ENCODE results near the gene MRPL58.
A peak's percentile ranks its signal among the peaks of the same experiment; 100 is the strongest.

The MRPL58 gene

DNA sequence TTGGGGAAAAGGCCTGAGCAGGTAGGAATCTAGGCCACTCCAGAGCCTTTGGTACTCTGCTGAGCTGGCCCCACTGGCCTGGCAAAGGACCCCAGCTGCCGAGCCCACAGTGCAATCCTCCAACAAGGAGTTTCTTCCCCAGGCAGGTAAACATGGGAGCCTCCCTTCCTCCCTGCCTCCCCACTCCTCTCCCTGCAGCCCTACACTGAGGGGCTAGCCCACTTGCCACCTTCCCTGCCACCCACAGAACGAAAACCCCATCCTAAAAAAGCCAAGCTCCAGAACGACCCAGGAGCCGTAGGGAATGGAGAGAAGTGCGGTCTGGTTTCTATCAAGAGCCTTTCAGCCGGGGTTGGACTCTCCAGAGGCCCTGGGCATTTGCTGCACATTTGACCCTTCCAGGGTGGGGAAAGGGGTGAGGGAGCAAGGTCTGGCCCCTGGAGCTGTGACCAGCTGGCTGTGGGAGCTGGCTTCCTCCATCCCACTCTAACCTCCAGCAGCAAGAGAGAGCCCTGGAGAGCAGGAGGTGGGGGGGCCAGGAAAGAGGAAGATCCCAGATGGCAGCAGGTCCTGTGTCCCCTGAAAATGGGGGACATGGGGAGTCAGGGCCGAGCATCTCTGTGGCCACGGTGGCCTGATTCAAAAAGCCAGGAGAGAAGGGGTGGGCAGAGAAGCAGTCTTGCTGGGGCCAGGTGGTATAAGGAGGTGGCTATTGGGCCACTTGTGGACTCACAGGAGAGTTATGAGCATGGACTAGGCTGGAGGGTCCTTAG, 41.2 kb upstream of the MRPL58 start:
- POLR2A ChIA-PET: interaction anchor here (0.6 to 5.4 kb wide), 14 partner anchors 10 to 291 kb away, joined by 3 to 50 read pairs (median 6); partner anchors contain the start of genes CDR2L, FDXR, GGA3 and MRPL58

DNA sequence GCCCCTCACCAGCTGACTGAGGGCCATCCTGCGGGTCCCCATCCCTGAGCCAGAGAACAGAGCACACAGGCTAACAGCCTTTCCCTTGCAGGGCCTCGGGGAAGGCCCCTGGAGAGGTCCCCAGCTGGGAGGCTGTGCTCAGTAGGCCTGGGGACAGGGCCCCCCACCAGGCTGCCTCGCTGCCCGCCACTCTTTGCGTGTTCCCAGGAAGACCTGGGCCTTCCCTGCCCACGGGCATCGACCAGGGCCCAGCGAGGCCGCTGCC, 40.7 kb upstream of the MRPL58 start:
- Histone ChIP-seq H3K36me3 (ENCODE audit: control insufficient read depth in 2 of 2, insufficient read depth in 1 of 2, low read length in 2 of 2) (no peaks in the 10 kb centered on the region), H3K9me3 (ENCODE audit: control insufficient read depth, insufficient read depth, low read depth, low read length) (no peaks in the 10 kb centered on the region), H3K4me3 (ENCODE audit: low read depth, low read length) (peak overlapping the region; percentile 74), H3K27ac (ENCODE audit: extremely low read depth, low read depth, low read length) (peak overlapping the region; percentile 16; the same call in 1 of the 2 replicates), H3K4me1 (ENCODE audit: control insufficient read depth, insufficient read depth, low read length) (peaks cover 4% of the 10 kb centered on the region; the same call in 1 of the 2 replicates)
- ChIA-PET POLR2A (interaction anchor here (0.6 to 5.4 kb wide), 15 partner anchors 11 to 290 kb away, joined by 3 to 50 read pairs (median 5); partner anchors contain the start of genes CDR2L, FDXR, GGA3 and MRPL58), CTCF (interaction anchor here (0.7 to 4.2 kb wide), 4 partner anchors 10 to 200 kb away, joined by 3 to 42 read pairs (median 5); no protein-coding TSS in a partner anchor)
- TF ChIP-seq ZNF175 (tag by site-specific recombination; IDR thresholded peaks at IDR 0.05): no peak
- TF ChIP-seq ZNF423 (tag by site-specific recombination; IDR thresholded peaks at IDR 0.05): peak; percentile 59; the same call in 1 of the 2 replicates
- TF ChIP-seq ZNF76 (tag by site-specific recombination; IDR thresholded peaks at IDR 0.05; ENCODE audit: borderline replicate concordance, low read depth): no peak
- TF ChIP-seq, protein P1, sequence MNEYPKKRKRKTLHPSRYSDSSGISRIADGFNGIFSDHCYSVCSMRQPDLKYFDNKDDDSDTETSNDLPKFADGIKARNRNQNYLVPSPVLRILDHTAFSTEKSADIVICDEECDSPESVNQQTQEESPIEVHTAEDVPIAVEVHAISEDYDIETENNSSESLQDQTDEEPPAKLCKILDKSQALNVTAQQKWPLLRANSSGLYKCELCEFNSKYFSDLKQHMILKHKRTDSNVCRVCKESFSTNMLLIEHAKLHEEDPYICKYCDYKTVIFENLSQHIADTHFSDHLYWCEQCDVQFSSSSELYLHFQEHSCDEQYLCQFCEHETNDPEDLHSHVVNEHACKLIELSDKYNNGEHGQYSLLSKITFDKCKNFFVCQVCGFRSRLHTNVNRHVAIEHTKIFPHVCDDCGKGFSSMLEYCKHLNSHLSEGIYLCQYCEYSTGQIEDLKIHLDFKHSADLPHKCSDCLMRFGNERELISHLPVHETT (tag by site-specific recombination; IDR thresholded peaks at IDR 0.05): no peak
- TF ChIP-seq TRIM28 (IDR thresholded peaks at IDR 0.05; ENCODE audit: borderline replicate concordance, low read length): no peak
- TF ChIP-seq, protein P2, sequence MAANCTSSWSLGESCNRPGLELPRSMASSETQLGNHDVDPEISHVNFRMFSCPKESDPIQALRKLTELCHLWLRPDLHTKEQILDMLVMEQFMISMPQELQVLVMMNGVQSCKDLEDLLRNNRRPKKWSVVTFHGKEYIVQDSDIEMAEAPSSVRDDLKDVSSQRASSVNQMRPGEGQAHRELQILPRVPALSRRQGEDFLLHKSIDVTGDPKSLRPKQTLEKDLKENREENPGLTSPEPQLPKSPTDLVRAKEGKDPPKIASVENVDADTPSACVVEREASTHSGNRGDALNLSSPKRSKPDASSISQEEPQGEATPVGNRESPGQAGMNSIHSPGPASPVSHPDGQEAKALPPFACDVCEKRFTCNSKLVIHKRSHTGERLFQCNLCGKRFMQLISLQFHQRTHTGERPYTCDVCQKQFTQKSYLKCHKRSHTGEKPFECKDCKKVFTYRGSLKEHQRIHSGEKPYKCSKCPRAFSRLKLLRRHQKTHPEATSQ (tag by site-specific recombination; IDR thresholded peaks at IDR 0.05): no peak
- TF ChIP-seq ZIC2 (tag by site-specific recombination; IDR thresholded peaks at IDR 0.05): peak; percentile 95
- no peak for TF ChIP-seq ZNF169 (tag by site-specific recombination; IDR thresholded peaks at IDR 0.05)

More for the DNA sequence above, 41.2 kb upstream of the MRPL58 start:
- Histone ChIP-seq H3K27ac (ENCODE audit: extremely low read depth, low read depth, low read length) (peak overlapping the region; percentile 16; the same call in 1 of the 2 replicates), H3K36me3 (ENCODE audit: control insufficient read depth in 2 of 2, insufficient read depth in 1 of 2, low read length in 2 of 2) (no peaks in the 10 kb centered on the region), H3K9me3 (ENCODE audit: control insufficient read depth, insufficient read depth, low read depth, low read length) (no peaks in the 10 kb centered on the region), H3K4me3 (ENCODE audit: low read depth, low read length) (peak overlapping the region; percentile 74), H3K4me1 (ENCODE audit: control insufficient read depth, insufficient read depth, low read length) (peaks cover 4% of the 10 kb centered on the region; the same call in 1 of the 2 replicates)
- TF ChIP-seq, protein P3, sequence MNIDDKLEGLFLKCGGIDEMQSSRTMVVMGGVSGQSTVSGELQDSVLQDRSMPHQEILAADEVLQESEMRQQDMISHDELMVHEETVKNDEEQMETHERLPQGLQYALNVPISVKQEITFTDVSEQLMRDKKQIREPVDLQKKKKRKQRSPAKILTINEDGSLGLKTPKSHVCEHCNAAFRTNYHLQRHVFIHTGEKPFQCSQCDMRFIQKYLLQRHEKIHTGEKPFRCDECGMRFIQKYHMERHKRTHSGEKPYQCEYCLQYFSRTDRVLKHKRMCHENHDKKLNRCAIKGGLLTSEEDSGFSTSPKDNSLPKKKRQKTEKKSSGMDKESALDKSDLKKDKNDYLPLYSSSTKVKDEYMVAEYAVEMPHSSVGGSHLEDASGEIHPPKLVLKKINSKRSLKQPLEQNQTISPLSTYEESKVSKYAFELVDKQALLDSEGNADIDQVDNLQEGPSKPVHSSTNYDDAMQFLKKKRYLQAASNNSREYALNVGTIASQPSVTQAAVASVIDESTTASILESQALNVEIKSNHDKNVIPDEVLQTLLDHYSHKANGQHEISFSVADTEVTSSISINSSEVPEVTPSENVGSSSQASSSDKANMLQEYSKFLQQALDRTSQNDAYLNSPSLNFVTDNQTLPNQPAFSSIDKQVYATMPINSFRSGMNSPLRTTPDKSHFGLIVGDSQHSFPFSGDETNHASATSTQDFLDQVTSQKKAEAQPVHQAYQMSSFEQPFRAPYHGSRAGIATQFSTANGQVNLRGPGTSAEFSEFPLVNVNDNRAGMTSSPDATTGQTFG (tag by site-specific recombination; IDR thresholded peaks at IDR 0.05; ENCODE audit: borderline replicate concordance): no peak
- no peak; the same call in 1 of the 2 replicates for TF ChIP-seq EGR2 (tag by site-specific recombination; IDR thresholded peaks at IDR 0.05; ENCODE audit: low read depth)
- peak; percentile 36; the same call in 1 of the 2 replicates for TF ChIP-seq WT1 (tag by site-specific recombination; IDR thresholded peaks at IDR 0.05)
- TF ChIP-seq ZNF274 (IDR thresholded peaks at IDR 0.05; ENCODE audit: low read length): no peak
- TF ChIP-seq ZNF274 (tag by site-specific recombination; IDR thresholded peaks at IDR 0.05; ENCODE audit: borderline replicate concordance): no peak
- TF ChIP-seq, protein P4, sequence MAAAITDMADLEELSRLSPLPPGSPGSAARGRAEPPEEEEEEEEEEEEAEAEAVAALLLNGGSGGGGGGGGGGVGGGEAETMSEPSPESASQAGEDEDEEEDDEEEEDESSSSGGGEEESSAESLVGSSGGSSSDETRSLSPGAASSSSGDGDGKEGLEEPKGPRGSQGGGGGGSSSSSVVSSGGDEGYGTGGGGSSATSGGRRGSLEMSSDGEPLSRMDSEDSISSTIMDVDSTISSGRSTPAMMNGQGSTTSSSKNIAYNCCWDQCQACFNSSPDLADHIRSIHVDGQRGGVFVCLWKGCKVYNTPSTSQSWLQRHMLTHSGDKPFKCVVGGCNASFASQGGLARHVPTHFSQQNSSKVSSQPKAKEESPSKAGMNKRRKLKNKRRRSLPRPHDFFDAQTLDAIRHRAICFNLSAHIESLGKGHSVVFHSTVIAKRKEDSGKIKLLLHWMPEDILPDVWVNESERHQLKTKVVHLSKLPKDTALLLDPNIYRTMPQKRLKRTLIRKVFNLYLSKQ (tag by site-specific recombination; IDR thresholded peaks at IDR 0.05; ENCODE audit: borderline replicate concordance): no peak
- no peak for TF ChIP-seq ZFP41 (tag by site-specific recombination; IDR thresholded peaks at IDR 0.05; ENCODE audit: borderline replicate concordance)
- peak; percentile 62 for TF ChIP-seq ZBTB17 (tag by site-specific recombination; IDR thresholded peaks at IDR 0.05)
- no peak for TF ChIP-seq ZNF585B (tag by site-specific recombination; IDR thresholded peaks at IDR 0.05)
- TF ChIP-seq KLF7 (tag by site-specific recombination; IDR thresholded peaks at IDR 0.05; ENCODE audit: borderline replicate concordance): no peak
- TF ChIP-seq HOXC10 (CRISPR knock-in tag; IDR thresholded peaks at IDR 0.05): no peak
- TF ChIP-seq, protein P5, sequence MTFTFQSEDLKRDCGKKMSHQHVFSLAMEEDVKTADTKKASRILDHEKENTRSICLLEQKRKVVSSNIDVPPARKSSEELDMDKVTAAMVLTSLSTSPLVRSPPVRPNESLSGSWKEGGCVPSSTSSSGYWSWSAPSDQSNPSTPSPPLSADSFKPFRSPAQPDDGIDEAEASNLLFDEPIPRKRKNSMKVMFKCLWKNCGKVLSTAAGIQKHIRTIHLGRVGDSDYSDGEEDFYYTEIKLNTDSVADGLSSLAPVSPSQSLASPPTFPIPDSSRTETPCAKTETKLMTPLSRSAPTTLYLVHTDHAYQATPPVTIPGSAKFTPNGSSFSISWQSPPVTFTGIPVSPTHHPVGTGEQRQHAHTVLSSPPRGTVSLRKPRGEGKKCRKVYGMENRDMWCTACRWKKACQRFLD (tag by site-specific recombination; IDR thresholded peaks at IDR 0.05): no peak
- TF ChIP-seq, protein P6, sequence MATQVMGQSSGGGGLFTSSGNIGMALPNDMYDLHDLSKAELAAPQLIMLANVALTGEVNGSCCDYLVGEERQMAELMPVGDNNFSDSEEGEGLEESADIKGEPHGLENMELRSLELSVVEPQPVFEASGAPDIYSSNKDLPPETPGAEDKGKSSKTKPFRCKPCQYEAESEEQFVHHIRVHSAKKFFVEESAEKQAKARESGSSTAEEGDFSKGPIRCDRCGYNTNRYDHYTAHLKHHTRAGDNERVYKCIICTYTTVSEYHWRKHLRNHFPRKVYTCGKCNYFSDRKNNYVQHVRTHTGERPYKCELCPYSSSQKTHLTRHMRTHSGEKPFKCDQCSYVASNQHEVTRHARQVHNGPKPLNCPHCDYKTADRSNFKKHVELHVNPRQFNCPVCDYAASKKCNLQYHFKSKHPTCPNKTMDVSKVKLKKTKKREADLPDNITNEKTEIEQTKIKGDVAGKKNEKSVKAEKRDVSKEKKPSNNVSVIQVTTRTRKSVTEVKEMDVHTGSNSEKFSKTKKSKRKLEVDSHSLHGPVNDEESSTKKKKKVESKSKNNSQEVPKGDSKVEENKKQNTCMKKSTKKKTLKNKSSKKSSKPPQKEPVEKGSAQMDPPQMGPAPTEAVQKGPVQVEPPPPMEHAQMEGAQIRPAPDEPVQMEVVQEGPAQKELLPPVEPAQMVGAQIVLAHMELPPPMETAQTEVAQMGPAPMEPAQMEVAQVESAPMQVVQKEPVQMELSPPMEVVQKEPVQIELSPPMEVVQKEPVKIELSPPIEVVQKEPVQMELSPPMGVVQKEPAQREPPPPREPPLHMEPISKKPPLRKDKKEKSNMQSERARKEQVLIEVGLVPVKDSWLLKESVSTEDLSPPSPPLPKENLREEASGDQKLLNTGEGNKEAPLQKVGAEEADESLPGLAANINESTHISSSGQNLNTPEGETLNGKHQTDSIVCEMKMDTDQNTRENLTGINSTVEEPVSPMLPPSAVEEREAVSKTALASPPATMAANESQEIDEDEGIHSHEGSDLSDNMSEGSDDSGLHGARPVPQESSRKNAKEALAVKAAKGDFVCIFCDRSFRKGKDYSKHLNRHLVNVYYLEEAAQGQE (tag by site-specific recombination; IDR thresholded peaks at IDR 0.05): no peak
- no peak for TF ChIP-seq ZNF292 (tag by site-specific recombination; IDR thresholded peaks at IDR 0.05; ENCODE audit: borderline replicate concordance, low read depth)
- TF ChIP-seq ZNF600 (tag by site-specific recombination; IDR thresholded peaks at IDR 0.05): peak; percentile 27; the same call in 1 of the 2 replicates
- TF ChIP-seq ZNF404 (tag by site-specific recombination; IDR thresholded peaks at IDR 0.05): no peak
- TF ChIP-seq ZNF16 (tag by site-specific recombination; IDR thresholded peaks at IDR 0.05; ENCODE audit: low read depth): no peak
- peak; percentile 8; the same call in 1 of the 2 replicates for TF ChIP-seq ZFHX2 (tag by site-specific recombination; conservative IDR thresholded peaks at IDR 0.05)
- CTCF ChIA-PET: interaction anchor here (0.6 to 4.2 kb wide), 5 partner anchors 10 to 530 kb away, joined by 3 to 42 read pairs (median 4); no protein-coding TSS in a partner anchor
